Central memory CD4-positive, alpha-beta T cell (primary cell): ENCODE data around the gene GTF2H4.
A peak's percentile ranks its signal among the peaks of the same experiment; 100 is the strongest.

Experiments used
- DNase-seq: peaks from one replicate; pipeline ENCODE4 v3.0.0; 2022

GTF2H4 gene

GRCh38 chr6:30882759-30883684 is 25.0 kb upstream of the GTF2H4 start:
- no peak for DNase-seq

DNA sequence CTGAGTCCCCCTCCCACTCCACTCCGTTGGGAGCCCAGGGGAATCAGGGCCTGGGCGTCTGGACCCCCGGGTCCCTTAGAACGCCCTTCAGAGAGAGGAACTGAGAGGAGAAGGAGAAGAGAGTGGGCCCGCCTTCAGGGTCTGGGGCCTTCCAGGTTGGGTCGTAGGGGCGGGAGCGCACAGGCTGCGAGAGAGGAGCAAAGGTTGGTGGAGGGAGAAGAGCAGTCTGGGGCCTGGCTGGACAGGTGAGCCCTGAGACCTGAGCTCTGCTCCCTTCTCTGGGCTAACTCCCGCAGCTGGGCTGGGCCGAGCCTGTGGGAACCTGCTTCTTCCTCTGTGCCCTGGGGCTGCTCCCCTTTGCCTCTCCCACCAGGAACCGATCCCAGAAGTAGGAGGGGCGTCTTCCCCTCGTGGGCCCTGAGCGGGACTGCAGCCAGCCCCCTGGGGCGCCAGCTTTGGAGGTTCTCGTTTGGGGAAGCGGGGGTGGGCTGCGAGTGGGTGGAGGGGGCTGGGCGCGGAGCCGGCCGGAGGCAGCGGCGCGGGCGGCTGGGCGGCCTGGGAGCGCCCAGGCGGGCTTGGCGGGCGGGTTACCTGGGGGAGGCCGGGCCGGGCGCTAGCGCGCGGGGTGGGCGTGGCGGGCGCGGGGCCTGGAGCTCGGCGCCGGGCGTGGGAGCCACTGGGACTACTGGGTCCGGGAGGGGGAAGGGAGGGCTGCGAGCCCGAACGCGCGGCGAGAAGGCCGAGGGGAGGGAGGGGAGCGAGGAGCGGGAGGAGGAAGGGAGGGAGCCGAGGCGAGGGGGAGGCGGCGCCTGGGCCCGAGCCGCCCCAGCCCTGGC is 24.1 kb upstream of the GTF2H4 start, which contains the start of gene DDR1:
DDR1 (plus strand) TSS at position 835 of the 836 bp plus-strand sequence. CDS start 4,211 bp downstream, outside the sequence.
- DNase-seq = peak; percentile 24

DNA sequence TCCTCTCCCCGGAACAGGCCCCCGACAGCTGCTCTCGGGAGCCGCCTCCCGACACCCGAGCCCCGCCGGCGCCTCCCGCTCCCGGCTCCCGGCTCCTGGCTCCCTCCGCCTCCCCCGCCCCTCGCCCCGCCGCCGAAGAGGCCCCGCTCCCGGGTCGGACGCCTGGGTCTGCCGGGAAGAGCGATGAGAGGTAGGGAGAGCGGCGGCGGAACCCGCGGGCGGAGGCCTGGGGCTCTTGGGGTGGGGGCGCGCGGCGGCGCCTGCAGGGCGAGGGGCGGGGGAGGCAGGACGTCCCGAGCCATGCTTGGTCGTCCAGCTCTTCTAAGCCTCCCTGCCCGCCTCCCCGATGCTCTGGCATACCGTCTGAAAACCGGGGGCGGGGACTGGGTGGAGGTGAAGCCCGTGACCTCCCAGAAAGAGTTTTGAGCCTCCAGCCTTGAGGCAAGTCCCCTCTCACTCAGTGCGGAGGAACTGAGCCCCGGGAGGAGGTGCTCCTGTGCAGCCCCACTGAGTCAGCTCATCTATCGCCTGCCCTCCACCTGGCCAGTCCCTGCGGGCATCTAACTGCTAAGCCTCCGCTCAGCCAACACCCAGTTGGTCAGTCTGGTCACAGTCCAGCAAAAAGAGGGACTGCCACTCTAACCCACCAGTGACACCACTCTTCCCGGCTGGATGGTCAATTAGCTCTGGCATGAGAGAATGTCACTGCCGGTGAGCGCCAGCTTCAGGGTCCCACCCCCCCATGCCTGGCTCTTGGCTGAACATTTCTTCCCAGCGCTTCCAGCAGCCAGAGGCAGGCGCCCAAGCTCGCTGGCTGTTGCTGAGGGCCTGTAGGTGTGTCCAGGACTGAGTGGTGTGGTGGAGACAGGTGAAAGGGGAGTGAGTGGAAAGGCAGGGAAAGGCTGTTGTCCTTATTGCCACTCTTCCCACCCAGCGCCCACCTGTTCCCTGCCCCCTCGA is 23.2 kb upstream of the GTF2H4 start:
- no peak for DNase-seq

GRCh38 chr6:30885481-30885998 is 22.5 kb upstream of the GTF2H4 start:
- DNase-seq = no peak

GRCh38 chr6:30885999-30886896 is 21.8 kb upstream of the GTF2H4 start:
- DNase-seq = no peak

GRCh38 chr6:30886897-30887255 is 21.1 kb upstream of the GTF2H4 start:
- no peak for DNase-seq

DNA sequence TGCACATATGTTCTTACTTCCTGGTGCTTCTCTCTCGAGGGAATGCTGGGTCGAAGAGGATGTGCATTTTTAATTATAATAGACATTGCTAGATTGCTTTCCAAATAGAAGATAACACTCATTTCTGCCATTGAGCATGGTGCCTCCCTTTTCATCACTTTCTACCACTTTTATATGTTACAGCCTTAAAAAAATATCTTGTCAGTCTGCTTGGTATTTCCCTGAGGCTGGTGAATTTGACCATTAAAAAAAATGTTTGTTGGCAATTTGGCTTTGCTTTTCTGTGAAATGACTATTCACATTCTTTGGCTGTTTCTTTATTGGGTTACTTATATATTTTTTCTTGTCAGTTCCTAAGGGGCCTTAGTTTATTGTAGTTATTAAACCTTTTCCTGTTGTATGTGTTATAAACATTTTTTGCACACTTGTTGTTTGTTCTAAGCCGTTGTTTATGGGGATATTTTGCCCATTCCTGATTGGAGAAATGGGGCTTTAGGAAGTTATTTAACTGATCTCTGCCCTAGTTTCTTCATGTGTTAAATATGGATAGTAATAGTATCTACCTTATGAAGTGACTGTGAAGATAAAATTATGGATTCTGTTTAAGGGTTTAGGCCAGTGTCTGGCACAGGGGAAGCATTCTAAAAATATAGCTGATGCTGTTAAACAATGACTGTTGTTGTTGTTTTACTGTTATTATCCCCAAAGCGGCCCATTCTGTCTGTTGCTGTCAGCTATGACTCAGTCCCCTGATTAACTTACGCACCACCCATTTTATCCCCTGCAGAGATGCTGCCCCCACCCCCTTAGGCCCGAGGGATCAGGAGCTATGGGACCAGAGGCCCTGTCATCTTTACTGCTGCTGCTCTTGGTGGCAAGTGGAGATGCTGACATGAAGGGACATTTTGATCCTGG is 19.8 kb upstream of the GTF2H4 start:
- DNase-seq = no peak

DNA sequence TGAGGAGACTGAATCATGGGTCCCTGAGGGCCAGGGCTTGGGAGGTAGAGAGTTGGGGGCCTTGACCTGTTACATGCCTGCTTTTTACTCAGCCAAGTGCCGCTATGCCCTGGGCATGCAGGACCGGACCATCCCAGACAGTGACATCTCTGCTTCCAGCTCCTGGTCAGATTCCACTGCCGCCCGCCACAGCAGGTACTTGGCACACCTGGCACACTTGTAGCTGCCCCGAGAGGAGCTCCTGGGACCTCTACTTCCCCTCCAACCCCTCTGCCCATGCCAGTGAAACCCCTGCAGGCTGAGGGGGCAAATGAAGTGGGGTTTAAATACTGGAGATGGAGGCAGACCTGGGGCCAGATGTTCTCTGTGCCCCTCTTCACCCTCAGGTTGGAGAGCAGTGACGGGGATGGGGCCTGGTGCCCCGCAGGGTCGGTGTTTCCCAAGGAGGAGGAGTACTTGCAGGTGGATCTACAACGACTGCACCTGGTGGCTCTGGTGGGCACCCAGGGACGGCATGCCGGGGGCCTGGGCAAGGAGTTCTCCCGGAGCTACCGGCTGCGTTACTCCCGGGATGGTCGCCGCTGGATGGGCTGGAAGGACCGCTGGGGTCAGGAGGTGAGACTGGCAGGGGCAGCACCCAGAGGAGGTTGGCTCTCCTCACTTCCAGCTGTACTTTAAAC is 19.1 kb upstream of the GTF2H4 start:
- no peak for DNase-seq

DNA sequence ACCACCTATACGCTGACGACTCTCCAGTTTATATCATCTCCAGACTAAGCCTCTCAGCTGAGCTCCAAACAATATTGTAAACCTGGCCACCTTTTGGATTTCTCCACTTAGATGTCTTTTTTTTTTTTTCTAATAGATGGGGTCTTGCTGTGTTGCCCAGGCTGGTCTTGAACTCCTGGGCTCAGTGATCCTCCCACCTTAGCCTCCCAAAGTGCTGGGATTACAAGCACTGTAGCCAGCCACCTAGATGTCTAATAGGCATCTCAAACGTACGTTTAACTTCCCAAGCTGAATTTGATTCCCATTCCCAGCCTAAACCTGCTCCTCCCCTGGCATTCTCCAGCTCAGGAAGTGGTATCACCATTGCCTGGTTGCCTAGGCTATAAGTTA is 18.5 kb upstream of the GTF2H4 start:
- DNase-seq = no peak

DNA sequence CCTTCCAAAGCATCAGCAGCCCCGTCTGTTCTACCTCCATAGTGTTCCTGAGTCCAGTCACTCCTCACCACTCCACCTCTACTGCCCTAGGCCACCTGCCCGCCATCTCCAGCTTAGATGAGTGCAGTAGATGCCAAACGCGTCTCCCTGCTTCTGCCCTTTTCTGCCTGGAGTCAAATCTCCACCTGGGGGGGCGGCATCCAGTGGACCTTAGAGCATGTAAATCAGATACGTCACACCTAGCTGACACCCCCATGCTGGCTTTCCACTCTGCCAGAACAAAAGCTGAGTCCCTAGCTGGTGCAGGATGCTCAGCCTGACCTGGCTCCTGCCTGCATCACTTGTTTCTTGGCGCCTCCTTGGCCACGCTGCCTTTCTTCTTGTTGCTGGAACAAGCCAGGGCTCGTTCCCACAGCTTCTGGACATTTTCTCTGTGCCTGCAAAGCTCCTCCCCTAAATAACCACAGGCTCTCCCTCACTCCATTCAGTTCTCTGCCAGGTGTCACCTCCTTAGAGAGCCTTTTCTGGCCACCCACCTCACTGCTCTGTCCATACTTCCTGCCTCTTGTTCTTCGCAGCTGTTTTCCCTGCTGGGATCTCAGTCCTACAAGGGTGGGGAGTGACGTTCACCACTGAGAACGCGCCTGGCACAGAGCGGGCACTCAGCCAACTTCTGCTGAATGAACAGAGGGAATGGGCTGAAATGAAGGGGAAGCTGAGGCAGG is 17.9 kb upstream of the GTF2H4 start:
- no peak for DNase-seq

GRCh38 chr6:30890646-30891449 is 17.2 kb upstream of the GTF2H4 start:
- DNase-seq = no peak

- no peak for DNase-seq
These were observed 16.6 kb upstream of the GTF2H4 start for GRCh38 chr6:30891450-30891723.

DNA sequence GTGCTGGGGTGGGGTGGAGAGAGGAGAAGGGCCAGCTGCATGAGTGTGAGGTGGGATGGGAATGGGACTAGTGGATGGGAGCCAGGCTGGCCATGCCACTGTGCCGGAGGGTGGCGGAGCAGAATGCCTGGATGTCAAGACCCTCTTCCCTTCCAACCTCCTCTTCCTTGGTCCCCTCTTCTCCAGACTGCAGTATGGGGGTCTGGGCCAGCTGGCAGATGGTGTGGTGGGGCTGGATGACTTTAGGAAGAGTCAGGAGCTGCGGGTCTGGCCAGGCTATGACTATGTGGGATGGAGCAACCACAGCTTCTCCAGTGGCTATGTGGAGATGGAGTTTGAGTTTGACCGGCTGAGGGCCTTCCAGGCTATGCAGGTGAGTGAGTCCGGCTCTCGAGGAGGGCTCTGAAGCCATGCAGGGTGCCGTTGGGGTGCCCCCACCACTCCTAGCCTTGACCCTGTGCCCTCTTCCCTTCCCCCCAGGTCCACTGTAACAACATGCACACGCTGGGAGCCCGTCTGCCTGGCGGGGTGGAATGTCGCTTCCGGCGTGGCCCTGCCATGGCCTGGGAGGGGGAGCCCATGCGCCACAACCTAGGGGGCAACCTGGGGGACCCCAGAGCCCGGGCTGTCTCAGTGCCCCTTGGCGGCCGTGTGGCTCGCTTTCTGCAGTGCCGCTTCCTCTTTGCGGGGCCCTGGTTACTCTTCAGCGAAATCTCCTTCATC is 16.0 kb upstream of the GTF2H4 start:
- DNase-seq = no peak

GRCh38 chr6:30893001-30893591 is 14.9 kb upstream of the GTF2H4 start:
- DNase-seq = no peak

- DNase-seq = no peak
These were observed 14.3 kb upstream of the GTF2H4 start for GRCh38 chr6:30893666-30894065.

- DNase-seq = no peak
These were observed 13.6 kb upstream of the GTF2H4 start for GRCh38 chr6:30894381-30894780.

DNA sequence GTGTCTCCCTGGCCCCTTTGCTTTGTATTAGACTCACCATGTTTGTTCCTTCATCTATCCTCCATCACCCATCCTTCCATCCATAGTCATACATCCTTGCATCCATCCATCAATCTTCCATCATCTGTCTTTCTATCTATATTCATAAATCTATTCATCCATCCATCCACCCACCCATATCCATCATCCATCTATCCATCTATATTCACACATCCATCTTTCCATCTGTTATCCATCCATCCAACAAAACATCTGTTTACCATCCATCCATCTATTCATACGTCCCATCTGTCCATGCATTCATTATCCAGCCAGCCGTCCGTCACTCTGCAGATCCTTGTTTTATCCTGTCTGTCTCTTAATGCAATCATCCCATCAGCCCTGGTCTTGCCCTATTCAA is 13.1 kb upstream of the GTF2H4 start:
- DNase-seq = no peak
